ENCODE measurements around the gene TMEM115. TPM values are rescaled to one million over a fixed set of nuclear protein-coding genes. Genes with fewer than 3 reads are reported as not detected.
A peak's percentile ranks its signal among the peaks of the same experiment; 100 is the strongest.

TMEM115 gene
- polyA plus RNA-seq, 4 donors, result 24.8 to 49.1 (median 31.0) TPM

DNA sequence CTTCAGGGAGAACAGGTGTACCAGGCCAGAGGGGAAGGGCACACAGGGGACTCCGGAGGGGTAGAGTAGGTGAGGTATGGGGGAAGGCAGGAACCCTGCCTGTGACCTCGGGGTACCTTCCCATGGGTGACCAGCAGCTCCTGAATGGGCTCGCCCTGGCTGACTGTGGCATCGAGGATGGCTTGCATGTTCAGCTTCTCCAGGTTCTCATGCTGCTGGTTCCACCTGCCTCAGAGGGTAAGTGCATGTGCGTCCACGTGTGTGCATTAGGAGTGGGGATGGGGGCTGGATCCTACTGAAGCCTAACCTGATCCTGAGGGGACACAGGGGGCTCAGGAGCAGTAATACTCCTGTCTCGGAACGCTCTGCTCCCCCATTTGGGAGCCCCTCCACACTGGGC is 14.3 kb downstream of the TMEM115 start:
- H3K27ac ChIP-seq (ENCODE audit: low read depth in 1 of 3, low read length in 2 of 3), result no peak overlapping the region
- H3K36me3 ChIP-seq (ENCODE audit: control insufficient read depth in 3 of 3, insufficient read depth in 2 of 3, low read depth in 1 of 3, low read length in 3 of 3), result peaks cover 0 to 31% (median 2%) of the 10 kb centered on the region in 3 donors
- H3K9me3 ChIP-seq (ENCODE audit: control insufficient read depth in 2 of 2, insufficient read depth in 1 of 2, low read depth in 1 of 2, low read length in 1 of 2), result no peaks in the 10 kb centered on the region
- peaks cover 0 to 19% (median 0%) of the 10 kb centered on the region in 3 donors for H3K27me3 ChIP-seq (ENCODE audit: control insufficient read depth in 3 of 3, insufficient read depth in 3 of 3, low read length in 3 of 3)
- FAIRE-seq, result no peak
- peak overlapping the region in 1 of 3 donors; percentile 22 for H3K4me3 ChIP-seq (ENCODE audit: low read depth in 1 of 3, low read length in 3 of 3)
- no peak for DNase-seq
- peaks cover 2 to 23% (median 9%) of the 10 kb centered on the region in 3 donors for H3K4me1 ChIP-seq (ENCODE audit: control insufficient read depth in 3 of 3, insufficient read depth in 2 of 3, low read depth in 1 of 3, low read length in 2 of 3)
- 68 to 77% (median 71%) methylated on average over 7 to 8 of the region's 8 CpGs for WGBS, 3 donors

DNA sequence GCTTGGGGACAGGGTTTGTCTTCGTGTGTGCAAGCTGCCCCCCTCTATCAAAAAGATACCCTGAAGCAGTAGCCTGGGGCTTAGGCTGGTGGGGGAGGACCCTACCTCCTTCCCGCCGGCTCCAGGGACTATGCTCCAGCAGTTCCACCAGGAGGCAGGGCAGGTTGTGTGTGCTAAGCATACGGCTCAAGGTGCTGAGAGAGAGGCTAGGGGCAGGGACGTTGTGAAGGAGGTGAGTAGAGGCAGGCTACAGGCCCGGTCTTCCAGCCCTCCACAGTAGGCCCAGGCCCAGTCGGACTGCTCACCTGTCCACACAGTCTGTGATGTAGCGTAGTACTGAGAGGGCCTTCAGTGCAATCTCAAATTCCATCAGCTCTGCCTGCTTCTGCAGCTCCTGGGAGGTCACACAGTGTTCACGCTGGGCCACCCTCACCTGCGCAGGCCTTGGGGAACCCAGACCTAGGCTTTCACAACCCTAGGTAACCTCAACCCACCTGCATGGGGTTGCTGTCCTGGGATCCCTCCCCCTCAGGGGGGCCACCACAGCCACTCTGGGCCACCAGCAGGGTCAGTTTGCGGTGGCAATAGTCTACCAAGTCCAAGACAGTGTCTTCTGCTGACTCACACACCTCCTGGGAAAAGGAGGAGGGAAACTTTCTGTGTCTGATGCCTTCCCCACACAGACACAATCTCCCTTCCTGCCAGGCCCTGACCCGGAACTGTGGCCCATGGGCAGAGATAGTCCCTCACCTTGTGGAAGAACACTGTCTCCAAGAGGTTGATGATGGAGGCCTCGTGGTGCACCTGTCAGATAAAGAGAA is 16.3 kb downstream of the TMEM115 start:
- DNase-seq, result no peak
- H3K4me1 ChIP-seq (ENCODE audit: control insufficient read depth in 3 of 3, insufficient read depth in 2 of 3, low read depth in 1 of 3, low read length in 2 of 3), result peaks cover 0 to 20% (median 0%) of the 10 kb centered on the region in 3 donors
- peaks cover 0 to 26% (median 0%) of the 10 kb centered on the region in 3 donors for H3K27me3 ChIP-seq (ENCODE audit: control insufficient read depth in 3 of 3, insufficient read depth in 3 of 3, low read length in 3 of 3)
- FAIRE-seq, result no peak
- H3K36me3 ChIP-seq (ENCODE audit: control insufficient read depth in 3 of 3, insufficient read depth in 2 of 3, low read depth in 1 of 3, low read length in 3 of 3), result peaks cover 0 to 15% (median 2%) of the 10 kb centered on the region in 3 donors
- H3K27ac ChIP-seq (ENCODE audit: low read depth in 1 of 3, low read length in 2 of 3), result no peak overlapping the region
- H3K4me3 ChIP-seq (ENCODE audit: low read depth in 1 of 3, low read length in 3 of 3), result no peak overlapping the region
- no peaks in the 10 kb centered on the region for H3K9me3 ChIP-seq (ENCODE audit: control insufficient read depth in 2 of 2, insufficient read depth in 1 of 2, low read depth in 1 of 2, low read length in 1 of 2)
- 85 to 90% (median 90%) methylated on average over 12 to 13 of the region's 13 CpGs for WGBS, 3 donors

DNA sequence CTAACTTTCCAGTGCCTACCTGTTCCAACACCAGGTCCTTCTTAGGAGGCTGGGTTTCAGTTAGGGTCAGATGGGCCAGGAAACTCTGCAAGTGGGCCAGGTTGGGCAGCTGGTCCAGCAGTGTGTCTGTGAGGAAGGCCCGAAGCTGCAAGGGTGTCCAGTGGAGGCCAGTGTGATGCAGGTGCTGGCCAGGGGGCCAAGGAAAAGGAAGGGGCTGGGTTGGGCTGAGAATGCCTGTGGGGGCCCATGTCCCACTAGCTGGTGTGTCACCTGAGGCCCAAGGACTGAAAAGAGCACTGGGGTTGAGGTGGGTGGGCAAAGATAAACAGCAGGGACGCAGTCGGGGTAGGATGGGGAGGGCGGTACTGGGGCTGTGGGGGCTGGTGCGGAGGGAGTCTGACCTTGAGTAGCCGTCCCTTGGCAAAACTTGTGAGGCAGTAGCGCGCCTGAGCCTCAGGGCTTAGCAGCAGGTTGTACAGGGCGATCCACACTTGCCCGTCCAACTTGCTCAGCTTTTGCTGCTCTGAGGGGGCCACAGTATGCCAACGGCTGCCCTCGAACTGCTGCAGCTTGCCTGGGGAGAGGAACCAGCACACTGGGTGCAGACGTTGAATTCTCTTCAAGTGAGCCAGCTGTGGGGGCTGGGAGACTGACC is 17.2 kb downstream of the TMEM115 start:
- H3K9me3 ChIP-seq (ENCODE audit: control insufficient read depth in 2 of 2, insufficient read depth in 1 of 2, low read depth in 1 of 2, low read length in 1 of 2), result no peaks in the 10 kb centered on the region
- H3K4me3 ChIP-seq (ENCODE audit: low read depth in 1 of 3, low read length in 3 of 3), result no peak overlapping the region
- WGBS, 3 donors, result 94 to 97% (median 94%) methylated on average over 13 of the region's 13 CpGs
- no peak for FAIRE-seq
- no peak overlapping the region for H3K27ac ChIP-seq (ENCODE audit: low read depth in 1 of 3, low read length in 2 of 3)
- H3K27me3 ChIP-seq (ENCODE audit: control insufficient read depth in 3 of 3, insufficient read depth in 3 of 3, low read length in 3 of 3), result peaks cover 0 to 26% (median 0%) of the 10 kb centered on the region in 3 donors
- H3K36me3 ChIP-seq (ENCODE audit: control insufficient read depth in 3 of 3, insufficient read depth in 2 of 3, low read depth in 1 of 3, low read length in 3 of 3), result peaks cover 0 to 7% (median 0%) of the 10 kb centered on the region in 3 donors
- peaks cover 0 to 24% (median 0%) of the 10 kb centered on the region in 3 donors for H3K4me1 ChIP-seq (ENCODE audit: control insufficient read depth in 3 of 3, insufficient read depth in 2 of 3, low read depth in 1 of 3, low read length in 2 of 3)
- no peak for DNase-seq

DNA sequence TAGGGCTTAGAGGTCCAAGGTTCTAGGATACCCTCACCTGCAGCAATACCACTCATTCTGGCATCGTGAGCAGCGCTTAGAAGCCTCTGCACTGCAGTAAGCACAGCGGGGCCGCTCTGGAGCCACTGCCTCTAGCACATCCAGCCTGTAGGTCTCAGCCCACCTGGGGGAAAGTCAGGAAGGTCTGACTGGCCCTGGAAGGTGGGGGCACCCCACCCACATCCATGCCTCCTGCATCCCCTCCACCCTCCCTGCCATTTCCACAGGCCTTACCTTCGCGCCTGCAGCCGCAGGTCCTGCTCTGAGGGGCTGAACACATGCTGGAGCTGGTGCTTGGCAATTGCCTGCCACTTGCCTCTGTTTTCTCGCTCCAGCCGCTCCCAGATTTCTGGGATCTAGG is 17.8 kb downstream of the TMEM115 start:
- Histone ChIP-seq H3K4me1 (ENCODE audit: control insufficient read depth in 3 of 3, insufficient read depth in 2 of 3, low read depth in 1 of 3, low read length in 2 of 3) (peaks cover 0 to 24% (median 0%) of the 10 kb centered on the region in 3 donors), H3K9me3 (ENCODE audit: control insufficient read depth in 2 of 2, insufficient read depth in 1 of 2, low read depth in 1 of 2, low read length in 1 of 2) (no peaks in the 10 kb centered on the region), H3K27me3 (ENCODE audit: control insufficient read depth in 3 of 3, insufficient read depth in 3 of 3, low read length in 3 of 3) (peaks cover 0 to 26% (median 0%) of the 10 kb centered on the region in 3 donors), H3K27ac (ENCODE audit: low read depth in 1 of 3, low read length in 2 of 3) (peak overlapping the region in 2 of 3 donors; percentile 34 to 88), H3K4me3 (ENCODE audit: low read depth in 1 of 3, low read length in 3 of 3) (peak overlapping the region in 1 of 3 donors; percentile 27), H3K36me3 (ENCODE audit: control insufficient read depth in 3 of 3, insufficient read depth in 2 of 3, low read depth in 1 of 3, low read length in 3 of 3) (peaks cover 0 to 7% (median 0%) of the 10 kb centered on the region in 3 donors)
- no peak for FAIRE-seq
- DNase-seq, result no peak
- 92 to 96% (median 94%) methylated on average over 9 of the region's 9 CpGs for WGBS, 3 donors

DNA sequence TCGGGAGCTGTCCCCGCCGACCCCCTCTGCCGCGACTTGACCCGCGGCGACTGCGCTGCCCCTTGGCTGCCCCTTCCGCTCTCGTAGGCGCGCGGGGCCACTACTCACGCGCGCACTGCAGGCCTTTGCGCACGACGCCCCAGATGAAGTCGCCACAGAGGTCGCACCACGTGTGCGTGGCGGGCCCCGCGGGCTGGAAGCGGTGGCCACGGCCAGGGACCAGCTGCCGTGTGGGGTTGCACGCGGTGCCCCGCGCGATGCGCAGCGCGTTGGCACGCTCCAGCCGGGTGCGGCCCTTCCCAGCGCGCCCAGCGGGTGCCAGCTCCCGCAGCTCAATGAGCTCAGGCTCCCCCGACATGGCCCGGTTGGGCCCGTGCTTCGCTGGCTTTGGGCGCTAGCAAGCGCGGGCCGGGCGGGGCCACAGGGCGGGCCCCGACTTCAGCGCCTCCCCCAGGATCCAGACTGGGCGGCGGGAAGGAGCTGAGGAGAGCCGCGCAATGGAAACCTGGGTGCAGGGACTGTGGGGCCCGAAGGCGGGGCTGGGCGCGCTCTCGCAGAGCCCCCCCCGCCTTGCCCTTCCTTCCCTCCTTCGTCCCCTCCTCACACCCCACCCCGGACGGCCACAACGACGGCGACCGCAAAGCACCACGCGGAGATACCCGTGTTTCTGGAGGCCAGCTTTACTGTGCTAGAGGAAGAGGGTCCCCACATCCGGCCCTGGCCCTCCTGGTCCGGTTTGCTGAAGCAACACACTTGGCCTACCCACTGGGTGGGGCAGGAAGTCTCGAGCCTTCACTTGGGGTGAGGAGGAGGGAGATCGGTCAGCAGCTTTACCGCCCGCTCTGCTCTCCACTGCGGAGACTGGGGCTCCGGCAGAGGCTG is 18.6 kb downstream of the TMEM115 start, which contains the start of gene RASSF1:
Gene RASSF1 (minus strand): TSS at position 389 of the 882 bp plus-strand sequence. CDS start 31 bp downstream, at position 358.
- Histone ChIP-seq H3K9me3 (ENCODE audit: control insufficient read depth in 2 of 2, insufficient read depth in 1 of 2, low read depth in 1 of 2, low read length in 1 of 2) (no peaks in the 10 kb centered on the region), H3K27ac (ENCODE audit: low read depth in 1 of 3, low read length in 2 of 3) (peak within 1 kb of the TSS; percentile 18 to 88 (median 73)), H3K27me3 (ENCODE audit: control insufficient read depth in 3 of 3, insufficient read depth in 3 of 3, low read length in 3 of 3) (peaks cover 0 to 26% (median 0%) of the 10 kb centered on the region in 3 donors), H3K4me3 (ENCODE audit: low read depth in 1 of 3, low read length in 3 of 3) (peak within 1 kb of the TSS; percentile 27 to 50 (median 48)), H3K36me3 (ENCODE audit: control insufficient read depth in 3 of 3, insufficient read depth in 2 of 3, low read depth in 1 of 3, low read length in 3 of 3) (peaks cover 0 to 7% (median 0%) of the 10 kb centered on the region in 3 donors), H3K4me1 (ENCODE audit: control insufficient read depth in 3 of 3, insufficient read depth in 2 of 3, low read depth in 1 of 3, low read length in 2 of 3) (peaks cover 0 to 30% (median 0%) of the 10 kb centered on the region in 3 donors)
- FAIRE-seq (no peak), DNase-seq (peak; percentile 71 to 74)
- 3 to 15% (median 8%) methylated on average over 54 to 85 of the region's 85 CpGs for WGBS, 3 donors

DNA sequence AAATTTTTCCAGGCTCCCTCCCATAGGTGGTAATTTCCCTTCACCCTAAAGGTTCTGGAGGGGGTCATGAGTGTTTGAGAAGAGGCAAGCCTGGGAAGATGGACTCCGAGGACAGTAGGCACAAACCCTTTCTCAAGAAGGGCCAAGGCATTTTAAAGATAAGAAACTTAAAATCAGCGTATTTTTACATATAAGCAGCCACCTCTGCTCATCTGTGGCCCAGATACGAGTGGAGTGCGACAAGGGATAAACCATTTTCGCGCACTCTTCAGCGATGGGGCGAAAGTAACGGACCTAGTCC is 19.2 kb downstream of the TMEM115 start:
- WGBS, 3 donors, result 21 to 39% (median 27%) methylated on average over 9 of the region's 9 CpGs
- peak overlapping the region; percentile 27 to 50 (median 48) for H3K4me3 ChIP-seq (ENCODE audit: low read depth in 1 of 3, low read length in 3 of 3)
- DNase-seq (no peak), FAIRE-seq (no peak)
- H3K4me1 ChIP-seq (ENCODE audit: control insufficient read depth in 3 of 3, insufficient read depth in 2 of 3, low read depth in 1 of 3, low read length in 2 of 3), result peaks cover 0 to 29% (median 0%) of the 10 kb centered on the region in 3 donors
- no peaks in the 10 kb centered on the region for H3K9me3 ChIP-seq (ENCODE audit: control insufficient read depth in 2 of 2, insufficient read depth in 1 of 2, low read depth in 1 of 2, low read length in 1 of 2)
- peaks cover 0 to 7% (median 0%) of the 10 kb centered on the region in 3 donors for H3K36me3 ChIP-seq (ENCODE audit: control insufficient read depth in 3 of 3, insufficient read depth in 2 of 3, low read depth in 1 of 3, low read length in 3 of 3)
- peaks cover 0 to 26% (median 0%) of the 10 kb centered on the region in 3 donors for H3K27me3 ChIP-seq (ENCODE audit: control insufficient read depth in 3 of 3, insufficient read depth in 3 of 3, low read length in 3 of 3)
- peak overlapping the region; percentile 18 to 88 (median 73) for H3K27ac ChIP-seq (ENCODE audit: low read depth in 1 of 3, low read length in 2 of 3)

DNA sequence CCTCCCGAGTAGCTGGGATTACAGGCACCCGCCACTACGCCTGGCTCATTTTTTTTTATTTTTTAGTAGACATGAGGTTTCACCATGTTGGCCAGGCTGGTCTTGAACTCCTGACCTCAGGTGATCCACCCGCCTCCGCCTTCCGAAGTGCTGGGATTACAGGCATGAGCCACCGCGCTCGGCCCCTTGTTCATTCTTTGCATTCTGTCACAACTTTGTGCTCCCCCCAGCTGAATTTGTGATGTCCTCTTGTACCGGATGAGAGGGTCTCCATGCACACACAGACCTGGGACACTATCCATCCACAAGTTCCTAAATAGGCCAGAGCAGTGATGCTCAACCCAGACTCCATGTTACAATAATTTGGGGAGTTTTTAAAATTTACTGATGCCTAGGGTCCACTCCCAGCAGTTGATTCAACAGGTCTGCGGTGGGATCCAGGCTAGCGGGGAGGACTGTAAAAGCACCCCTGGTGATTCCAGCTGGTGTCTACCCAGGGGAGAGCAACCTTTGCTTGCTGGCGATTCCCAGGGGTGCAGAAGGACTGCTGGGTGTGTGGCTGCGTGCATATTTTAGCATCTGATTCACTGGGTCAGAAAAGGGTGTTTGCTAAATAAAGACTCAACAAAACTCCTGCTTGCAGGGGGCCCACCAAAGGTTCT is 19.7 kb downstream of the TMEM115 start:
- DNase-seq (no peak), FAIRE-seq (no peak)
- Histone ChIP-seq H3K27me3 (ENCODE audit: control insufficient read depth in 3 of 3, insufficient read depth in 3 of 3, low read length in 3 of 3) (peaks cover 0 to 26% (median 0%) of the 10 kb centered on the region in 3 donors), H3K9me3 (ENCODE audit: control insufficient read depth in 2 of 2, insufficient read depth in 1 of 2, low read depth in 1 of 2, low read length in 1 of 2) (no peaks in the 10 kb centered on the region), H3K36me3 (ENCODE audit: control insufficient read depth in 3 of 3, insufficient read depth in 2 of 3, low read depth in 1 of 3, low read length in 3 of 3) (peaks cover 0 to 8% (median 0%) of the 10 kb centered on the region in 3 donors), H3K4me1 (ENCODE audit: control insufficient read depth in 3 of 3, insufficient read depth in 2 of 3, low read depth in 1 of 3, low read length in 2 of 3) (peaks cover 0 to 30% (median 0%) of the 10 kb centered on the region in 3 donors), H3K4me3 (ENCODE audit: low read depth in 1 of 3, low read length in 3 of 3) (peak overlapping the region; percentile 27 to 50 (median 48)), H3K27ac (ENCODE audit: low read depth in 1 of 3, low read length in 2 of 3) (peak overlapping the region; percentile 18 to 88 (median 73))
- 71 to 80% (median 72%) methylated on average over 14 of the region's 14 CpGs for WGBS, 3 donors
